ENCODE data around the gene GRK1. TPM values are rescaled to one million over a fixed set of nuclear protein-coding genes. Genes with fewer than 3 reads are reported as not detected.

GRK1 gene
- total and polyA plus RNA-seq, 2 of the 13 experiments (the other 11 are each of a cell fraction or from before 2014, with no cell fraction given) = 0.07 to 0.12 TPM

DNA sequence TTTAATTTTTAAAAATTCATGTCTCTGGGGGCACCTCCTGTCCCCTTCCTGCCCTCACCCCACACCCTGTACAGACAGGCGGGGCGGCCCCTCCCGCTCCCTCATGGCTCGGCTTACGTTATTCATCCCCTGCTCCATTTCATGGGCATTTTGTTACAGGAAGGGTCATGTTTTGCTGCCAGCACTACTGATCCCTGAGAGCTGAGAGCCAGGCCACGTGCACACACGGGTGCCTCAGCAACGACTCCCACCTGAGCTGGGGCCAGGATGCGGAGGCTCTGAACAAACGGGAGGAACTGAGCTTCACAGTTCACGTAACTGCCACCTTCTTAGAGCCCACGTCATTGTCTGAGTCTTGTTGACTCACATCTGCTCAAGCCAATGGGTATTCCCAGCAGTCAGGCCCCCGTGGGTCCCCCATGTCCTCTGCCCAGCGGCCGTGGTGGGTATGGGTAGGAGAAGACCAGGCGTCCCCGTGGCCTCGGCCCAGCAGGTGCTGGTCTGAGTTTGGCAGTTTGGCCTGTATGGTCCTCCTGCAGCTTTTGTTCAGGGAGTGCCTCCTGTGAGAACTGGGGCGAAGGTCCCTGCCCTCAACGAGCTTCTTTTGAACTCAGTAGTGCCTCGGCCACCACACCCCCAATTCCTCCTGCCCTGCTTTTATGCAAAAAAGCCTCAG, 75.6 kb downstream of the GRK1 start (continued):
- TF ChIP-seq ZNF724P (CRISPR knock-in tag; IDR thresholded peaks at IDR 0.05; ENCODE audit: borderline replicate concordance) (no peak), ARHGAP35 (CRISPR knock-in tag; IDR thresholded peaks at IDR 0.05; ENCODE audit: borderline replicate concordance) (no peak), GTF3A (CRISPR knock-in tag; conservative IDR thresholded peaks at IDR 0.05) (no peak), BRCA1 (CRISPR knock-in tag; IDR thresholded peaks at IDR 0.05) (no peak), ZNF441 (CRISPR knock-in tag; IDR thresholded peaks at IDR 0.05; ENCODE audit: borderline replicate concordance) (no peak), POLR2G (IDR thresholded peaks at IDR 0.05; ENCODE audit: low read depth, low read length) (0 out of 2 replicates have a peak, but pooled peaks have one; percentile 0), FOXJ3 (CRISPR knock-in tag; IDR thresholded peaks at IDR 0.05; ENCODE audit: borderline replicate concordance) (no peak), MTA1 (CRISPR knock-in tag; IDR thresholded peaks at IDR 0.05; ENCODE audit: borderline replicate concordance) (no peak), GPN1 (CRISPR knock-in tag; IDR thresholded peaks at IDR 0.05; ENCODE audit: borderline replicate concordance) (no peak), ADNP (CRISPR knock-in tag; IDR thresholded peaks at IDR 0.05) (no peak), TGIF2 (CRISPR knock-in tag; IDR thresholded peaks at IDR 0.05) (no peak), ZC3H4 (CRISPR knock-in tag; IDR thresholded peaks at IDR 0.05; ENCODE audit: borderline replicate concordance) (0 out of 2 replicates have a peak, but pooled peaks have one; percentile 33), MYC (CRISPR knock-in tag; IDR thresholded peaks at IDR 0.05; ENCODE audit: borderline replicate concordance) (peak; percentile 30; the same call in 1 of the 2 replicates), KAT2B (IDR thresholded peaks at IDR 0.05; ENCODE audit: borderline replicate concordance, low read depth, low read length) (no peak), ZNF790 (CRISPR knock-in tag; IDR thresholded peaks at IDR 0.05; ENCODE audit: borderline replicate concordance) (no peak), HHEX (CRISPR knock-in tag; IDR thresholded peaks at IDR 0.05) (no peak), CHD2 (IDR thresholded peaks at IDR 0.05; ENCODE audit: low read depth, low read length) (no peak)
- TF ChIP-seq, protein P1, sequence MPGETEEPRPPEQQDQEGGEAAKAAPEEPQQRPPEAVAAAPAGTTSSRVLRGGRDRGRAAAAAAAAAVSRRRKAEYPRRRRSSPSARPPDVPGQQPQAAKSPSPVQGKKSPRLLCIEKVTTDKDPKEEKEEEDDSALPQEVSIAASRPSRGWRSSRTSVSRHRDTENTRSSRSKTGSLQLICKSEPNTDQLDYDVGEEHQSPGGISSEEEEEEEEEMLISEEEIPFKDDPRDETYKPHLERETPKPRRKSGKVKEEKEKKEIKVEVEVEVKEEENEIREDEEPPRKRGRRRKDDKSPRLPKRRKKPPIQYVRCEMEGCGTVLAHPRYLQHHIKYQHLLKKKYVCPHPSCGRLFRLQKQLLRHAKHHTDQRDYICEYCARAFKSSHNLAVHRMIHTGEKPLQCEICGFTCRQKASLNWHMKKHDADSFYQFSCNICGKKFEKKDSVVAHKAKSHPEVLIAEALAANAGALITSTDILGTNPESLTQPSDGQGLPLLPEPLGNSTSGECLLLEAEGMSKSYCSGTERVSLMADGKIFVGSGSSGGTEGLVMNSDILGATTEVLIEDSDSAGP (CRISPR knock-in tag; IDR thresholded peaks at IDR 0.05; ENCODE audit: borderline replicate concordance) = 0 out of 2 replicates have a peak, but pooled peaks have one; percentile 25
- TF ChIP-seq, protein P2, sequence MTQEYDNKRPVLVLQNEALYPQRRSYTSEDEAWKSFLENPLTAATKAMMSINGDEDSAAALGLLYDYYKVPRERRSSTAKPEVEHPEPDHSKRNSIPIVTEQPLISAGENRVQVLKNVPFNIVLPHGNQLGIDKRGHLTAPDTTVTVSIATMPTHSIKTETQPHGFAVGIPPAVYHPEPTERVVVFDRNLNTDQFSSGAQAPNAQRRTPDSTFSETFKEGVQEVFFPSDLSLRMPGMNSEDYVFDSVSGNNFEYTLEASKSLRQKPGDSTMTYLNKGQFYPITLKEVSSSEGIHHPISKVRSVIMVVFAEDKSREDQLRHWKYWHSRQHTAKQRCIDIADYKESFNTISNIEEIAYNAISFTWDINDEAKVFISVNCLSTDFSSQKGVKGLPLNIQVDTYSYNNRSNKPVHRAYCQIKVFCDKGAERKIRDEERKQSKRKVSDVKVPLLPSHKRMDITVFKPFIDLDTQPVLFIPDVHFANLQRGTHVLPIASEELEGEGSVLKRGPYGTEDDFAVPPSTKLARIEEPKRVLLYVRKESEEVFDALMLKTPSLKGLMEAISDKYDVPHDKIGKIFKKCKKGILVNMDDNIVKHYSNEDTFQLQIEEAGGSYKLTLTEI (CRISPR knock-in tag; conservative IDR thresholded peaks at IDR 0.05) = no peak
- TF ChIP-seq, protein P3, sequence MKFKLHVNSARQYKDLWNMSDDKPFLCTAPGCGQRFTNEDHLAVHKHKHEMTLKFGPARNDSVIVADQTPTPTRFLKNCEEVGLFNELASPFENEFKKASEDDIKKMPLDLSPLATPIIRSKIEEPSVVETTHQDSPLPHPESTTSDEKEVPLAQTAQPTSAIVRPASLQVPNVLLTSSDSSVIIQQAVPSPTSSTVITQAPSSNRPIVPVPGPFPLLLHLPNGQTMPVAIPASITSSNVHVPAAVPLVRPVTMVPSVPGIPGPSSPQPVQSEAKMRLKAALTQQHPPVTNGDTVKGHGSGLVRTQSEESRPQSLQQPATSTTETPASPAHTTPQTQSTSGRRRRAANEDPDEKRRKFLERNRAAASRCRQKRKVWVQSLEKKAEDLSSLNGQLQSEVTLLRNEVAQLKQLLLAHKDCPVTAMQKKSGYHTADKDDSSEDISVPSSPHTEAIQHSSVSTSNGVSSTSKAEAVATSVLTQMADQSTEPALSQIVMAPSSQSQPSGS (CRISPR knock-in tag; IDR thresholded peaks at IDR 0.05) = peak; percentile 6; the same call in 1 of the 2 replicates
- TF ChIP-seq, protein P4, sequence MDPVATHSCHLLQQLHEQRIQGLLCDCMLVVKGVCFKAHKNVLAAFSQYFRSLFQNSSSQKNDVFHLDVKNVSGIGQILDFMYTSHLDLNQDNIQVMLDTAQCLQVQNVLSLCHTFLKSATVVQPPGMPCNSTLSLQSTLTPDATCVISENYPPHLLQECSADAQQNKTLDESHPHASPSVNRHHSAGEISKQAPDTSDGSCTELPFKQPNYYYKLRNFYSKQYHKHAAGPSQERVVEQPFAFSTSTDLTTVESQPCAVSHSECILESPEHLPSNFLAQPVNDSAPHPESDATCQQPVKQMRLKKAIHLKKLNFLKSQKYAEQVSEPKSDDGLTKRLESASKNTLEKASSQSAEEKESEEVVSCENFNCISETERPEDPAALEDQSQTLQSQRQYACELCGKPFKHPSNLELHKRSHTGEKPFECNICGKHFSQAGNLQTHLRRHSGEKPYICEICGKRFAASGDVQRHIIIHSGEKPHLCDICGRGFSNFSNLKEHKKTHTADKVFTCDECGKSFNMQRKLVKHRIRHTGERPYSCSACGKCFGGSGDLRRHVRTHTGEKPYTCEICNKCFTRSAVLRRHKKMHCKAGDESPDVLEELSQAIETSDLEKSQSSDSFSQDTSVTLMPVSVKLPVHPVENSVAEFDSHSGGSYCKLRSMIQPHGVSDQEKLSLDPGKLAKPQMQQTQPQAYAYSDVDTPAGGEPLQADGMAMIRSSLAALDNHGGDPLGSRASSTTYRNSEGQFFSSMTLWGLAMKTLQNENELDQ (CRISPR knock-in tag; IDR thresholded peaks at IDR 0.05; ENCODE audit: borderline replicate concordance) = no peak

Measured in HepG2 (cell line).